ENCODE measurements around the gene EXD1. TPM values are rescaled to one million over a fixed set of nuclear protein-coding genes. Genes with fewer than 3 reads are reported as not detected.
"Not testable (repeated sequence)": the region's sequence is repeated elsewhere in the genome, so short reads cannot be mapped to it uniquely, and the experiment has no call there.

EXD1 gene
- total RNA-seq, 1 experiment from 2014 or later: 0.26 TPM

DNA sequence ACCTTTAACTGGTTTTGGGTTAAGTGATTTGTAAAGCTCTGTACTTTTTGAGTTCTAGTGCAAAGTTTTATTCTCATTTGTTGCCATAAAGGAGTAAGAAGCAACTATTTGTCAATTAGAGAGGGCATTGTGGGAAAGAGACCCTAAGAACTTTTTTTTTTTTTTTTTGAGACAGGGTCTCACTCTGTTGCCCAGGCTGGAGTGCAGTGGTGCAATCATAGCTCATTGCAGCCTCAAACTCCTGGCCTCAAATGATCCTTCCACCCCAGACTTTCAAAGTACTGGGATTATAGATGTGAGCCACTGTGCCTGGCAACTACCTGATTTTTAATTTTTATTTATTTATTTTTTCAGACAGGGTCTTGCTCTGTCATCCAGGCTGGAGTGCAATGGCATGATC is 5.4 kb upstream of the EXD1 start:
- no peak overlapping the region; the same call in 1 of the 2 replicates for H3K27ac Mint-ChIP-seq
- H3K9me3 Mint-ChIP-seq: no peaks in the 10 kb centered on the region
- no peaks in the 10 kb centered on the region for H3K27me3 Mint-ChIP-seq (ENCODE audit: low read depth)
- DNase-seq (ENCODE audit: low spot score) (no peak), ATAC-seq (no peak)
- no peak overlapping the region for H3K4me3 Mint-ChIP-seq
- H3K36me3 Mint-ChIP-seq: no peaks in the 10 kb centered on the region
- peaks cover 12% of the 10 kb centered on the region for H3K4me1 Mint-ChIP-seq
- TF ChIP-seq, protein P1, sequence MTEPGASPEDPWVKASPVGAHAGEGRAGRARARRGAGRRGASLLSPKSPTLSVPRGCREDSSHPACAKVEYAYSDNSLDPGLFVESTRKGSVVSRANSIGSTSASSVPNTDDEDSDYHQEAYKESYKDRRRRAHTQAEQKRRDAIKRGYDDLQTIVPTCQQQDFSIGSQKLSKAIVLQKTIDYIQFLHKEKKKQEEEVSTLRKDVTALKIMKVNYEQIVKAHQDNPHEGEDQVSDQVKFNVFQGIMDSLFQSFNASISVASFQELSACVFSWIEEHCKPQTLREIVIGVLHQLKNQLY (CRISPR knock-in tag; IDR thresholded peaks at IDR 0.05): no peak
- TF ChIP-seq MXD4 (CRISPR knock-in tag; IDR thresholded peaks at IDR 0.05; ENCODE audit: borderline replicate concordance) (no peak), ZNF121 (CRISPR knock-in tag; IDR thresholded peaks at IDR 0.05) (peak; percentile 65; the same call in 1 of the 2 replicates)
- ChIA-PET CTCF (no interaction called here), POLR2A (no interaction called here)

DNA sequence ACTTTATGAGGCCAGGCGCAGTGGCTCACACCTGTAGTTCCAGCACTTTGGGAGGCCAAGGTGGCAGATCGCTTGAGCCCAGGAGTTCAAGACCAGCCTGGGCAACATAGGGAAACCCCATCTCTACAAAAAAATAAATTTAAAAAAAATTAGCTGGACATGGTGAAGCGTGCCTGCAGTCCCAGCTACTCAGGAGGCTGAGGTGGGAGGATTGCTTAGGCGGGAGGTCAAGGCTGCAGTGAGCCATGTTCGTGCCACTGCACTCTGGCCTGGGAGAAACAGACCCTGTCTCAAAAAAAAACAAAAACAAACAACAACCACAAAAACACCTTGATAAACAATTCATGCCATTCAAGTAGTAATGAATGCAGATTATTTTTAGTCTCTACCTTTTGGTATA is 4.7 kb upstream of the EXD1 start:
- ATAC-seq, POLR2A ChIA-PET, H3K9me3 Mint-ChIP-seq: not testable (repeated sequence)

DNA sequence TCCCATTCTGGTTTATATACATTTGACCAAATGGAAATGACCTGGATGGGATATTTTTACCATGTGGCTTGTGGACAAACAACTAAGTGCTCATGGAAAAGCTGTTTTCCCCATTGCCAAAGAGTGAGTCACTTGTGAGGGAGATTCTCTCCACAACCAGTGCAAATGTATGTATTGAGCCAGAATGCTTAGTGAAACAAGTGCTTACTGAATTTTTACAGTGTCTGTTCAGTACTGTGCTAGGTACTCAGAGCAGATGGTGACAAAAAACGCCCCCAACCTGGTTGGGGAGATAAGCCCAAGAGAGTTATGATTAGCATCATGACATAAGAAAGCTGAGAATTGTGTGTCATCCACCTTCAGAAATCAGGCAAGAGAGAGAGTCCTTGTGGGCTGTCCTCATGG is 2.8 kb upstream of the EXD1 start:
- Mint-ChIP-seq H3K27me3 (ENCODE audit: low read depth) (peaks cover 21% of the 10 kb centered on the region), H3K9me3 (no peaks in the 10 kb centered on the region), H3K27ac (peak overlapping the region; percentile 37; the same call in 1 of the 2 replicates), H3K4me3 (no peak overlapping the region), H3K36me3 (no peaks in the 10 kb centered on the region), H3K4me1 (peaks cover 12% of the 10 kb centered on the region)
- ChIA-PET CTCF (interaction anchor here (0.7 kb wide), 1 partner anchor 141 kb away, joined by 4 read pairs; no protein-coding TSS in a partner anchor), POLR2A (no interaction called here)
- DNase-seq (ENCODE audit: low spot score) (no peak), ATAC-seq (no peak)
- TF ChIP-seq, protein P1 (CRISPR knock-in tag; IDR thresholded peaks at IDR 0.05): no peak
- TF ChIP-seq ZNF121 (CRISPR knock-in tag; IDR thresholded peaks at IDR 0.05) (no peak), ESRRA (CRISPR knock-in tag; IDR thresholded peaks at IDR 0.05; ENCODE audit: borderline replicate concordance) (no peak), FOXP1 (CRISPR knock-in tag; IDR thresholded peaks at IDR 0.05; ENCODE audit: borderline replicate concordance) (no peak), ELF4 (CRISPR knock-in tag; IDR thresholded peaks at IDR 0.05; ENCODE audit: low read depth) (no peak), GTF2I (CRISPR knock-in tag; conservative IDR thresholded peaks at IDR 0.05) (no peak), ZNF263 (CRISPR knock-in tag; IDR thresholded peaks at IDR 0.05; ENCODE audit: low read depth) (no peak), MYBL2 (CRISPR knock-in tag; IDR thresholded peaks at IDR 0.05) (no peak), CBFB (CRISPR knock-in tag; IDR thresholded peaks at IDR 0.05; ENCODE audit: low read depth) (no peak)
- TF ChIP-seq, protein P2, sequence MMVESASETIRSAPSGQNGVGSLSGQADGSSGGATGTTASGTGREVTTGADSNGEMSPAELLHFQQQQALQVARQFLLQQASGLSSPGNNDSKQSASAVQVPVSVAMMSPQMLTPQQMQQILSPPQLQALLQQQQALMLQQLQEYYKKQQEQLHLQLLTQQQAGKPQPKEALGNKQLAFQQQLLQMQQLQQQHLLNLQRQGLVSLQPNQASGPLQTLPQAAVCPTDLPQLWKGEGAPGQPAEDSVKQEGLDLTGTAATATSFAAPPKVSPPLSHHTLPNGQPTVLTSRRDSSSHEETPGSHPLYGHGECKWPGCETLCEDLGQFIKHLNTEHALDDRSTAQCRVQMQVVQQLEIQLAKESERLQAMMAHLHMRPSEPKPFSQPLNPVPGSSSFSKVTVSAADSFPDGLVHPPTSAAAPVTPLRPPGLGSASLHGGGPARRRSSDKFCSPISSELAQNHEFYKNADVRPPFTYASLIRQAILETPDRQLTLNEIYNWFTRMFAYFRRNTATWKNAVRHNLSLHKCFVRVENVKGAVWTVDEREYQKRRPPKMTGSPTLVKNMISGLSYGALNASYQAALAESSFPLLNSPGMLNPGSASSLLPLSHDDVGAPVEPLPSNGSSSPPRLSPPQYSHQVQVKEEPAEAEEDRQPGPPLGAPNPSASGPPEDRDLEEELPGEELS (CRISPR knock-in tag; IDR thresholded peaks at IDR 0.05): no peak
- TF ChIP-seq, protein P3, sequence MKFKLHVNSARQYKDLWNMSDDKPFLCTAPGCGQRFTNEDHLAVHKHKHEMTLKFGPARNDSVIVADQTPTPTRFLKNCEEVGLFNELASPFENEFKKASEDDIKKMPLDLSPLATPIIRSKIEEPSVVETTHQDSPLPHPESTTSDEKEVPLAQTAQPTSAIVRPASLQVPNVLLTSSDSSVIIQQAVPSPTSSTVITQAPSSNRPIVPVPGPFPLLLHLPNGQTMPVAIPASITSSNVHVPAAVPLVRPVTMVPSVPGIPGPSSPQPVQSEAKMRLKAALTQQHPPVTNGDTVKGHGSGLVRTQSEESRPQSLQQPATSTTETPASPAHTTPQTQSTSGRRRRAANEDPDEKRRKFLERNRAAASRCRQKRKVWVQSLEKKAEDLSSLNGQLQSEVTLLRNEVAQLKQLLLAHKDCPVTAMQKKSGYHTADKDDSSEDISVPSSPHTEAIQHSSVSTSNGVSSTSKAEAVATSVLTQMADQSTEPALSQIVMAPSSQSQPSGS (CRISPR knock-in tag; IDR thresholded peaks at IDR 0.05; ENCODE audit: borderline replicate concordance, low read depth): no peak
- TF ChIP-seq, protein P4, sequence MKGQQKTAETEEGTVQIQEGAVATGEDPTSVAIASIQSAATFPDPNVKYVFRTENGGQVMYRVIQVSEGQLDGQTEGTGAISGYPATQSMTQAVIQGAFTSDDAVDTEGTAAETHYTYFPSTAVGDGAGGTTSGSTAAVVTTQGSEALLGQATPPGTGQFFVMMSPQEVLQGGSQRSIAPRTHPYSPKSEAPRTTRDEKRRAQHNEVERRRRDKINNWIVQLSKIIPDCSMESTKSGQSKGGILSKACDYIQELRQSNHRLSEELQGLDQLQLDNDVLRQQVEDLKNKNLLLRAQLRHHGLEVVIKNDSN (CRISPR knock-in tag; IDR thresholded peaks at IDR 0.05): no peak

More for the DNA sequence above, 4.7 kb upstream of the EXD1 start:
- DNase-seq (ENCODE audit: low spot score); H3K27ac Mint-ChIP-seq; H3K27me3 Mint-ChIP-seq (ENCODE audit: low read depth); CTCF ChIA-PET; H3K36me3 Mint-ChIP-seq; H3K4me3 Mint-ChIP-seq: not testable (repeated sequence)
- H3K4me1 Mint-ChIP-seq: peaks cover 12% of the 10 kb centered on the region
